Stimulated activated CD4-positive, alpha-beta T cell treated with anti-CD3 and anti-CD28 coated beads, TNF-alpha, amount 100 ng/mL, for 1 hour (primary cell): ENCODE data around the gene CTDSPL2.
"Not testable (repeated sequence)": the region's sequence is repeated elsewhere in the genome, so short reads cannot be mapped to it uniquely, and the experiment has no call there.

Experiments used
- DNase-seq, 3 donors: peaks; one replicate each; pipeline ENCODE4 v3.0.0-alpha.2; 2020; ENCODE audit warnings: low read depth in 3 of 3, low spot score in 1 of 3

Gene CTDSPL2

GRCh38 chr15:44482090-44482489, 54.7 kb downstream of the CTDSPL2 start:
- no peak for DNase-seq

- DNase-seq: no peak
These were observed 58.5 kb downstream of the CTDSPL2 start for GRCh38 chr15:44485880-44486279.

DNA sequence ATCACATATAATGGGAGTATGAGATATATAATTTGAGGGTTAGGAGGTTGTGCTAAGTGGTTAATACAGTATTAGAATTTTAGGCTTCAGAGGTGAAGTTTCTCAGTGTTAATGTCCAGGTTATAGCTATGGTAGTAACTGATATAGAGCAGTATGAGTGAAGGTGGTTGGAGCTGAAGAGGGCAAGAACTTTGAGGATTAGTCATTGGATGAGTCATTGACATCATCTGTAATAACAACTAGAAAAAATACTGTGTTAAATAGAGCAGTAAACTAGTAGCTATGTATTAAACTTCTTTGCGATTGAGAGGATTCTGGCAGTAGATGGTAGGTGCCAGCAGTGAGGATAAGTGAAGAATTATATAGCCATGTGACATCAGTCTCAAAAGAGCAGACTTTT, 62.0 kb downstream of the CTDSPL2 start:
- no peak for DNase-seq

DNA sequence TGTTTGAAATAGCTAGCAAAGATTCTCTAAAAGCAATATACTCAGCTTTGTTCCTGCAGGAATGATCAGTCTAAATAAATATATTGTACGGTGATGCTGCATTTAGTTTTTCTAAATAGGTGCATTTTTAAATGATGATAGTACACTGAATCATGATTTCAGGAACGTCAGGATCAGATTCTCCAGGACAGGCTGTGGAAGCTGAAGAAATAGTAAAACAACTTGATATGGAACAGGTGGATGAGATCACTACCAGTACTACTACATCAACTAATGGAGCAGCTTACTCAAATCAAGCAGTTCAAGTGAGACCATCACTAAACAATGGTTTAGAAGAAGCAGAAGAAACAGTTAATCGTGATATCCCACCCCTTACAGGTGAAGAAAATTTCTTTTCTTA, 63.2 kb downstream of the CTDSPL2 start:
- no peak for DNase-seq

DNA sequence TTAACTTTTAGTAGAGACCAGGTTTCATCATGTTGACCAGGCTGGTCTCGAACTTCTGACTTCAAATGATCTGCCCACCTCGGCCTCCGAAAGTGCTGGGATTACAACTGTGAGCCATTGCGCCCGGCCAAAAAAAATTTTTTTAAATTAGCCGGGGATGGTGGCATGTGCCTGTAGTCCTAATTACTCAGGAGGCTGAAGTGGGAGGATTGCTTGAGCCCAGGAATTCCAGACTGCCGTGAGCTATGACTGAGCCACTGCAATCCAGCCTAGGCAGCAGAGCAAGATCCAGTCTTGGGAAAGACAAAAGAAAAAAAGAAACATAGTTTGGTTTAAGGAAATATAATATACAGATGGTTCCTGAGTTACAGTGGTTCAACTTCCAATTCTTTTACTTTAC, 64.6 kb downstream of the CTDSPL2 start:
- no peak for DNase-seq

DNA sequence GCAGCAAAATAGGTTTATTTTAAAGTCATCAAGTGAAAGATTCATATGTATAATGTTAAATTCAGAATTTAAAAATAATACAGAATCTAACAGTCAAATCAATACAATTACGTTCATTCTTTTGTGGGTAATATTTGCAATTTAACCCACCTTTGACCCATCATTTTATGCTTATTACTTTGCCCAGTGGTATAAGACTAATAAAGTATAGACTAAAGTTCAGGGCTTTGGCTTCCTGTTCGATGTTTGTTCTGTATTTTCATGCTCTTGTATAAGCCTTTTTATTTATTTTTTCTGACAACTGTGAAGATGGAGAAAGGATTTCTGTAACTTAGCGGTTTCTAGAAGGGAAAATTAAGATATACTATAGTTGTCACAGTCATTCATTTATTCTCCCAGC, 65.2 kb downstream of the CTDSPL2 start:
- no peak for DNase-seq

DNA sequence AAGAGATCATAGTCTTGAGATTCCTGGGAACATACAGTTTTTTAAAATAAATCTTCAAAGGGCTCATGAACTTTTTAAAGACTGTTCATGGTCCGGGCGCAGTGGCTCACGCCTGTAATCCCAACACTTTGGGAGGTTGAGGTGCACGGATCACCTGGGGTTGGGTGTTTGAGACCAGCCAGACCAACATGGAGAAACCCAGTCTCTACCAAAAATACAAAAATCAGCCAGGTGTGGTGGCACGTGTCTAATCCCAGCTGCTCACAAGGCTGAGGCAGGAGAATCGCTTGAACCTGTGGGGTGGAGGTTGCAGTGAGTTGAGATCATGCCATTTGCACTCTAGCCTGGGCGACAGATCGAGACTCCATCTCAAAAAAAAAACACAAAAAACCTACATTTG, 68.1 kb downstream of the CTDSPL2 start:
- DNase-seq: no peak

- DNase-seq: no peak
These were observed 73.1 kb downstream of the CTDSPL2 start for GRCh38 chr15:44500555-44500954.

GRCh38 chr15:44501768-44502366, 74.4 kb downstream of the CTDSPL2 start:
- DNase-seq: no peak

DNA sequence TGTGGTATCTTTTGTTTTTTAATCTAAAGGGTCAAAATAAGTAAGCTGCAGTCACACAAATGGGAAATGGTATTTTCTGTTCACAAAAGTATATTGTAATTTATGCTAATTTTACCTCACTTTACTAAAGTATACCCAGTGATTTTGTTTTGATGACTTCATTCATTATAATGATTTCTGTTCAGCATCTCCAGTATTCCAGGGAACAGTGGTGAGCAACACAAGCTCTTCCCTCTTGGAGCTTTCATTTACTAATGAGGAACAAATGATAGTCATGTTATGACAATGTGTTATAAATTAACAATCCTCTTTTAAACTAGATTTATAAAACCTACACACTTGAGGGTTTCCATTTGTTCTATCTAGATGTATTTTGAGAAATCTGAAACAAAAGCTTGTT, 89.0 kb downstream of the CTDSPL2 start:
- DNase-seq: no peak

GRCh38 chr15:44519537-44519936, 92.1 kb downstream of the CTDSPL2 start:
- DNase-seq: no peak

DNA sequence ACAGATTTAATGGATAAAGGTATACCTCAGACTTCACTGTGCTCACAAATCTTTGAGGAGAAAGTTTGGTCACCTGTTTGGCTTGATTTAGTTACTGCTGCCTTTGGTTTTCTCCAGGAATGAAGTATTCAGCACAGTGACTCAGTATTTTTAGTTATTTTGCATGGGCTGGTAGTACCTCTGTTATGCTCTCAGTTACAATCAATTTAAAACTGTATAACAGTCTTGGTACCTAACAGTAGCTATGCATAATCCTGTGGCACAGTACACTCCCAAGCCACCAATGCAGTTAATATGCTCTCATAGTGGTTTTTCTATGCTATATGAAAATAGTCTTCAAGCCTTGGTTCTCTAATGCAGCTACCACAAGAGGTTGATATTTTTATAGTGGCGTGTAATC, 97.6 kb downstream of the CTDSPL2 start:
- DNase-seq: no peak

DNA sequence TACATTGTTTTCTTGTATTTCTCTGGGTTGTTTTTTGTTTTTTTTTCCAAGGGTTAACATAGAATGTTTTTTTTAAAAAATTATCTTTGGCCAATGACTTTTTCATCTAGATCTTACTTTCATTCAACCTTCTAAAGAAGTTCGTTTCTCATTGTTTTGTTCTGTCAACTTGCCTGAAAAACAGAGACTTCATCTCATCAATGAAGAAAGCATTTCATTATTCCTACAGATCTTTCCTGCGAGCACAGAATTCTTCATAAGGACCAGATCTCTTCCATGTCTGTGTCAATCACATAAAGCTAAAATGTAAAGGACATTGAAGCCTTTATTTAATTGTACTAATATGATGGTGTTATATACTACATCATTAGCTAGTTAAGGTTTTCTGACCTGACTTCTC, 99.8 kb downstream of the CTDSPL2 start:
- no peak for DNase-seq

DNA sequence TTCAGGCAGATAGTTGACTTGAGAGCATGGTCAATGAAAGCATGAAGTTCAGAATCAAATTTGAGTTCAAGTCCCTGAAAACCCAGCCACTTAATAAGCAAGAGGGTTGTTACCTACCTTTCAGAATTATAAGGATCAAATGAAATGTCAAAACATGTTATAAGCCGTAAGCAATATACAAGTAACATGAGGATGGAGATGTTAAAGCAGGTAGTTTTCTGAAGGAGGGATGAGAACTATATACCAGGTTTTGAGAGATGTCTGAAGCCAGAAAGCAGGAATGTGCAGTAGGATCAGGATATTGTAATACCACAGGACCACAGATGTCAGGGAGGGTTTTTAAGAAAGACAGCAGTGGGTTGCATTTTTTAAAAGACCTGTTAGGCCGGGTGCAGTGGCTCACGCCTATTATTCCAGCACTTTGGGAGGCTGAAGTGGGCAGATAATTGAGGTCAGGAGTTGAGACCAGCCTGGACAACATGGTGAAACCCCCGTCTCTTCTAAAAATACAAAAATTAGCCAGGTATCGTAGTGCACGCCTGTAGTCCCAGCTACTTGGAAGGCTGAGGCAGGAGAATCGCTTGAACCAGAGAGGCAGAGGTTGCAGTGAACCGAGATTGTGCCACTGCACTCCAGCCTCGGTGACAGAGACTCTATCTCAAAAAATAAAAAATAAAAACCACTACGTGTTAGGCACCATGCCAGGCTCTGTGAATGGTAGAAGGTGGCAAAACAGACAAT, 102.6 kb downstream of the CTDSPL2 start:
- DNase-seq: no peak

DNA sequence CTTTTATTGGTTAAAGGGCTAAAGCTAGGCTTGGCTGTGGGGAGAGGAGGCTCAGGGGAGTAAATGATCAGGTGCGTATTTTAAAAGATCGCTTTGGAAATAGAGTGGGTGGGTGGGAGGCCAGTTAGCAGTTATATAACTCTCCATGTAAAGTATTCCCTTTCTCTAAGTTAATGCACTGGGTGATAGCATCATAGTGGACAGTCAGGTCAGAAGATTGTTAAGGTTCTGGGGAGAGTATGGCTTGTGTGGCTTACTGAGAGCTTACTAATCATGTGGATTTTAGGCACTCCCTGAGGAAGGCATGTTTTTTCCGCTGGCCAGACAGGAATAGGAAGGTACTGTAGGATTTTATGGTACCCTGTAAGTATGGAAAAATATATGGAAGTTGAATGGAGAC, 103.2 kb downstream of the CTDSPL2 start:
- DNase-seq: no peak

DNA sequence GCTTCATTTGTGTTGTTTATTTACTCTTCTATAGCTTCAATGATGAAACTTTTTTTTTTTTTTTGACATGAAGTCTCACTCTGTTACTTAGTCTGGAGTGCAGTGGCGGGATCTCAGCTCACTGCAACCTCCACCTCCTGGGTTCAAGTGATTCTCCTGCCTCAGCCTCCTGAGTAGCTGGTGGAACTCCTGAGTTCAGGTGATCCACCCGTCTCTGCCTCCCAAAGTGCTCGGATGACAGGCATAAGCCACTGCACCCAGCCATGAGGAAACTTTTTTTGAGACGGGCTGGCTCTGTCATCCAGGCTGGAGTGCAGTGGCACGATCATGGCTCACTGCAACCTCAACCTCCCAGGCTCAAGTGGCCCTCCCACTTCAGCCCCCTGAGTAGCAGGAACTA, 104.8 kb downstream of the CTDSPL2 start:
- not testable (repeated sequence) for DNase-seq

- no peak for DNase-seq
These were observed 105.3 kb downstream of the CTDSPL2 start for GRCh38 chr15:44532689-44533088.

- DNase-seq: no peak
These were observed 107.7 kb downstream of the CTDSPL2 start for GRCh38 chr15:44535092-44535491.

DNA sequence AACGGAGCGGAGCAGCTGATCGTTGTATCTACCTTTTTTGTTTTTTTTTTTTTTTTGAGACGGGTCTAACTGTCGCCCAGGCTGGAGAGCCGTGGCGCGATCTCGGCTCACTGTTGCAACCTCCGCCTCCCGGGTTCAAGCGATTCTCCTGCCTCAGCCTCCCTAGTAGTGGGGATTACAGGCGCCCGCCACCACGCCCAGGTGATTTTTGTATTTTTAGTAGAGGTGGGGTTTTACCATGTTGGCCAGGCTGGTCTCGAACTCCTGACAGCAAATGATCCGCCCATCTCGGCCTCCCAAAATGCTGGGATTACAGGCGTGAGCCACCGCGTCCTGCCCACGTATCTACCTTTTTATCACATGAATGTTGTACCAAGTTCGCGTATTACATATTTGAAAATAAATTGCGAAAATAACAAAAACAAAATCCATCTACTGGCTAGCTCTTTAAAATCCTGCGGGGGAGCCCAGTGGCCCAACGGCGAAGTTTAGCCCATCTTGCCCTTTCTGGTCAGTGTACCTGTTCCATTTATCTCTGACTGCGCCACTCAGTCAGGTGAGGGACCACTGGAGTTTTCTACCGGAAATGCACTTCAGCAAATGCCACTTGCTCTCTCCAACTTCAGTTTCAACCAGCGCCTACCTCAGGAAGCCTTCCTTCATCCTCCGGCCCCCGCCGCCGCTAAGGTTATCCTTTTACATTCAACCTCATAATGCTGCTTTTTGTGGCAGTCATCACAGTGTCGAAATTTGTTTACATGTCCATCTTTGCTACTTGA, 108.3 kb downstream of the CTDSPL2 start:
- no peak for DNase-seq

GRCh38 chr15:44536302-44536961, 109.0 kb downstream of the CTDSPL2 start:
- DNase-seq: no peak

GRCh38 chr15:44536962-44537734, 109.7 kb downstream of the CTDSPL2 start, which contains the start of gene EIF3J:
Gene EIF3J (plus strand): TSS chr15:44537147. CDS start chr15:44537195, 48 bp downstream.
- DNase-seq: peak; percentile 87 to 91 (median 87)
